ENCODE data around the gene SHROOM3. TPM values are rescaled to one million over a fixed set of nuclear protein-coding genes. Genes with fewer than 3 reads are reported as not detected.

SHROOM3 gene
- total and polyA plus RNA-seq, 2 experiments from 2014 or later: 11.3 to 73.5 TPM

- H3K79me2 ChIP-seq (replicated peaks; ENCODE audit: insufficient read depth): no peaks in the 10 kb centered on the region
- H3K4me2 ChIP-seq: no peak overlapping the region
- peaks cover 24% of the 10 kb centered on the region for H3K9me3 Mint-ChIP-seq
- peaks cover 30% of the 10 kb centered on the region for H3K4me1 Mint-ChIP-seq
- DNase-seq (ENCODE audit: low spot score) (no peak), ATAC-seq (no peak)
- H3K4me3 ChIP-seq: no peak overlapping the region
- H3K36me3 ChIP-seq (ENCODE audit: insufficient read depth): no peaks in the 10 kb centered on the region
- no peaks in the 10 kb centered on the region for H4K20me1 ChIP-seq (replicated peaks; ENCODE audit: insufficient read depth)
- no peak overlapping the region for H3K27ac ChIP-seq (ENCODE audit: low read depth)
- no peaks in the 10 kb centered on the region for H3K9me2 ChIP-seq (ENCODE audit: insufficient read depth)
- no peak overlapping the region for H2AFZ ChIP-seq
- H3K4me3 Mint-ChIP-seq: no peak overlapping the region
- no peaks in the 10 kb centered on the region; the same call in 2 of the 3 replicates for H3K36me3 Mint-ChIP-seq (ENCODE audit: low read depth)
- H3K27me3 Mint-ChIP-seq (ENCODE audit: insufficient read depth, low read depth, poor library complexity): peaks cover 7% of the 10 kb centered on the region
- H3K4me1 ChIP-seq (ENCODE audit: insufficient read depth): peaks cover 25% of the 10 kb centered on the region
- TF ChIP-seq POLR2AphosphoS5 (IDR thresholded peaks at IDR 0.05; ENCODE audit: low read depth) (no peak), ETS1 (IDR thresholded peaks at IDR 0.05) (no peak), STAT1 (IDR thresholded peaks at IDR 0.05; ENCODE audit: unreplicated experiment) (no peak), NANOG (IDR thresholded peaks at IDR 0.05; ENCODE audit: borderline replicate concordance) (no peak), ZNF462 (CRISPR knock-in tag; IDR thresholded peaks at IDR 0.05) (no peak), EZH2phosphoT487 (IDR thresholded peaks at IDR 0.05; ENCODE audit: unreplicated experiment) (no peak), CTCF (conservative IDR thresholded peaks at IDR 0.05; ENCODE audit: low read depth in 2 of 2) (no peak), ZNF331 (CRISPR knock-in tag; IDR thresholded peaks at IDR 0.05; ENCODE audit: low read depth) (no peak), JUNB (IDR thresholded peaks at IDR 0.05; ENCODE audit: unreplicated experiment) (no peak), REST (IDR thresholded peaks at IDR 0.05; ENCODE audit: unreplicated experiment) (no peak)
- no peak overlapping the region for H3K27ac Mint-ChIP-seq
- peaks cover 7% of the 10 kb centered on the region; the same call in 1 of the 2 replicates for H3K27me3 ChIP-seq (ENCODE audit: insufficient read depth)
- no peaks in the 10 kb centered on the region for H3F3A ChIP-seq (replicated peaks; ENCODE audit: low read depth)
Observed at GRCh38 chr4:76806757-76807156, 371.7 kb downstream of the SHROOM3 start.

All from GM23338 (cell line).